ENCODE measurements around the gene ANAPC2.

DNA sequence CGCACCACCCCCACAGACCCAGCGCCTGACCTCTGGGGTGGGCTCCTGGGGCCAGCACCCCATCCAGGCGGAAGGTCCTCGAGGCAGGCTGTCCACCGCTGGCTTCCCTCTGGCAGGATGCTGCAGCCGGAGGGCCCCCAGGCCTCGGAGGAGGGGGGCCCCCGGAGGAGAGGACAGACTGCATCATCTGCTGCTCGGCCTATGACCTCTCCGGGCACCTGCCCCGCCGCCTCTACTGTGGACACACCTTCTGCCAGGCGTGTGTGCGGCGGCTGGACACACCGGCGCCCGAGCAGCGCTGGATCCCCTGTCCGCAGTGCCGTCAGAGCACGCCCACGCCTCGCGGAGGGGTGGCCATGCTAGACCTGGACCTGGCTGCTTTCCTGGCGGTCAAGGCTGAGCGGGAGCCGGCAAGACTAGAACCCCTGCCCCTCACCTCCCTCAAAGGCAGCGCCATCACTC, 40.2 kb upstream of the ANAPC2 start:
- TF ChIP-seq CTCF (IDR thresholded peaks at IDR 0.05) (no peak), EZH2 (IDR thresholded peaks at IDR 0.05) (no peak)
